ENCODE data around the gene ZMAT5.

Gene ZMAT5

DNA sequence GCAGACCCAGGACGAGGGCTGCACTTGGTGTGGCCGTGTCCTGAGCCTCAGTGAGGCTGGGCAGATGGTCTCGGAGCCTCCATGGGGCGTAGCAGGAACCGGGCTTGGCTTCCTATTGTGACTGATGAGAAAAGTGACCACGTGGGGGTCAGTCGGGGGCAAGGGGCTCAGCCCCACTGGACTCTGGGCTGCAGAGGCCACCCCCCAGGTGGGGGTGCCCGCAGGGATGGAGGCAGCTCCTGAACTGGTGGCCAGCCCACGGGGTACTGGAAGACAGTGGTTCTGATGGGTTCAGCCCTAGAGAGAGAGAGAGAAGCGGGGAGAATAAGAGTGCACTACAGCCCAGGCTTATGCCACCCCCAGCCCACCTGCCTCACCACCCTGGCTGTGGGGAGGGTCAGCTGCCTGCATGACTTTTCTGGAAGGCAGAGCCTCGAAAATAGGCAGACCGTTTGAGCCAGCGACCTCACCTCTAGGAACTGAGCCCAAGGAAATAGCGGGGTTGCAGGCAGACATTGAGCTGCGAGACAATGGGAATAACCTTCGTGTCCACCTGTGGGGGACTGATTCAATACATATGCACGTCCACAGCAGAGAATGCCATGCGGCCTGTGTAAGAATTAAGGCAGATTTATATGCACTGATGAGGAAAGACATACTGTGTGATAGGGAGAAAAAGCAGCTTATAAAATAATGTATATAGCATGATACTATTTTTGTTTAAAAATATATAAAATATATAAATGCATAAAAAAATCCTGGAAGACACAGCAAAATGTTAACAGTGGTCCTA lies 35.6 kb downstream of the ZMAT5 start:
- DNase-seq (ENCODE audit: low read depth in 2 of 2) = no peak

DNA sequence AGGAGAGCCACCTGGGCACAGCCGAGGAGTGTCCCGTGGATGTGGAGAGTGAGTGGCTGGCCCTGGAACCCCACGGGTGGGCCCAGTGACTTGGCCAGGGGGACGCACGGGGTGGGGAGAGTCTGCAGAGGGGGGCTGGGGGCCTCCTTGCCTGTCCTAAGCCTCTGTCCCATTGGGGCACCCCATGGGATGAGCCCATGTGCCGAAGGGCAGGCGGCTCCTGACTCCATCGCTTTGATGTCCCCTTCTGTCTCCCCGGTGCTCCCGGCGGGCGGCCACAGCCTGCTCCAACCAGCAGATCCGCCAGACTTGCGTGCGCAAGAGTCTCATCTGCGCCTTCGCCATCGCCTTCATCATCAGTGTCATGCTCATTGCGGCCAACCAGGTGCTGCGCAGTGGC lies 37.6 kb downstream of the ZMAT5 start:
- no peak for DNase-seq (ENCODE audit: low read depth in 2 of 2)

DNA sequence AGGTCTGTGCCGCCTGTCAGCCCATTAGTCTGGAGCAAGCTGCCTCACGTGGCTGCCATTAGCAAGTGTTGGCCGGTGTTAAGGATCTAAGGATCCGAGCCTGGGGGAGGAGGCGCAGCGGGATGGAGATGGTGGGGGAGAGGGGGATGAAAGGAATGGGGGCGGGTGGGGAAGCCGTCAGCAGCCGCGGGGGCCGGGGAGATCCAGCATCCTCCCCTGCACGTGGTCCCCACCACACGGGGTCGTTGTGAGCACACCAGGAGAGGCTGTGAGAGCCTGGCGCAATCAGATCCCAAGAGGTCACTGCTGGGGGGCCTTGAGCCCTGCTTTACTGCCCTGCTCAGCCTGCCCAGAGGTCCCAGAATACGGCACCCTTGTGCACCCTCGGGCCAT lies 39.7 kb downstream of the ZMAT5 start:
- DNase-seq (ENCODE audit: low read depth in 2 of 2) = no peak

DNA sequence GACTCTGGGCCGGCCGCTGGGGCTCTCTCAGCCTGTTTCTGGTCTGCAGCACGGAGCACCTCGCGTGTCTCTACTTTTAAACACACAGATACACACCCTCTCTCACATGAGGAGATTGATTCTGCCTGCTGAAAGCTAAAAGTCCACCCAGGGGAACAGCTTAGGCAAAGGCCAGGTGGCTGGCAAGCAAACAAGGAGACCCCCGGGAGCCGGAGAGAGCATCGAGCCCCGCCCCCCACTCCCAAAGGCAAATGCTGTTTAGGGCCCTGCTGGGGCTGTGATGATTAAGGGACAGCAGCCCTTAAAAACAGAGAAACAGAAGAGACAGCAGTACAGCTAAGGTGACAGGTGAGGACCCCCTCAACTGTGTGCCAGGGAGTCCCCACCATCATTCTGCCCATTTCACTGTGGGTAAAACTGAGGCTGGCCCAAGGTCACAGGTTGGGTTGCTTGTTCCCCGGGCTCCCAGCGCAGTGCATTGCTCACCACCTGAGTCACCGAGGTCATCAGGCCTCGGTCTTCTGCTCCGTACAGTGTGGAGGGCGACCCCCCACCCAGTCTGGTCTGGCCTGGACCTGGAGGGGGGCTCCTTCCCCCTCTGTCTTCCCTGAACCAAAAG lies 40.2 kb downstream of the ZMAT5 start:
- no peak for DNase-seq (ENCODE audit: low read depth in 2 of 2)

DNA sequence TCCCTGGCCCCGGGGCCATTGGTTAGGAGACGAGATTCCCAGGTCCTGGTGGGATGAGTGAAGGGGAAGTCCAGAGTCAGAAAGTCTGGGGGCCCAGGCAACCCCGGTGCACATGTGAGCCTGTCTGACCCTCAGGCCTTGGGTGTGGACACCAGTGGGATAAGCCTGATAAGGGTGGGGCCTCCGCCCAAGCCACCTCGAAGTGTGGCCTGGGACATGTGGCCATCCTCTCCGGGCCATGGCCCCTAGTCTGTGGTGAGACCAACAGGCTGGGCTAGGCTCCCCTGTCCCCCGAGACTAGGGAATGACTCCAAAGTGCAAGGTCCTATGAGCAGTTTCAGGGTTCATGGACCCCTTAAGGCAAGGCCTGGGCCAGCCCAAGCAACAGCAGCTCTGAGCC lies 40.7 kb downstream of the ZMAT5 start:
- no peak for DNase-seq (ENCODE audit: low read depth in 2 of 2)

DNA sequence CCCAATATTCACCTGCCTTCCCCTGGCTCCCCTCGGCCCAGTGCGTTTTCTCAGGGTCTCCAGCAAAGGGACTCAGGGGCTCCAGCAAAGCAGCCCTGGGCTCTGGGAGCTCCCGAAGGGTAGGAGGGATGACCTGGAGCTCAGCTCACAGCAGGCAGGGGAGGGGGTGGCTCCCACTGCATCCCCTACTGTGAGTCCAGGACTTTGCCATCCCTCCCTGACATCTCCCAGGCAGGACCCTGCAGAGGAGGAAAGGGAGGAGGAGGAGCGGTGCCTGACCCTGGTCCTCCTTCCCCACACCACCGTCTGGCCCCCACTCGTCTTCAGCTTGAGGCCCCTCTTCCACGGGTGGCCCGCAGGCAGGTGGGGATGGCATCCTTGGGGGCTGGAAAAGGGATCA lies 42.0 kb downstream of the ZMAT5 start:
- no peak for DNase-seq (ENCODE audit: low read depth in 2 of 2)

DNA sequence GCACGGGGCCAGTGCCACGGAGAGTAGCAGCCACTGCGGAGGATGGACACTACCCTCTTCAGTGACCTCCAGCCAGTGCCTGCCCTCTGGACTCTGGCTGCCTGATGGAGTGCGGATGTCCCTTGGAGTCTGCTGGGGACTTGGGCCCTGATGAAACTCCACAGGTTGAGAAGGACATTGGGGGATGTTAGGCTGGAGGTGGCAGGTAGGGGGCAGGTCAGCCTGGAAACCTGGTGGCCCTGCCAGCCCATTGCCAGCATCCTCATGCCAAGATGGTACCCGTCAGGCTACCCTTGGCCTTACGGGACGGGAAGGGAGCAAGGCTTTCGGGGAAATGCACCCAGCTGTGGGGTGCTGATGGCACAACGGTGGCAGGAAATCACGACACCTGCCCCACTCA lies 43.0 kb downstream of the ZMAT5 start:
- DNase-seq (ENCODE audit: low read depth in 2 of 2) = no peak

DNA sequence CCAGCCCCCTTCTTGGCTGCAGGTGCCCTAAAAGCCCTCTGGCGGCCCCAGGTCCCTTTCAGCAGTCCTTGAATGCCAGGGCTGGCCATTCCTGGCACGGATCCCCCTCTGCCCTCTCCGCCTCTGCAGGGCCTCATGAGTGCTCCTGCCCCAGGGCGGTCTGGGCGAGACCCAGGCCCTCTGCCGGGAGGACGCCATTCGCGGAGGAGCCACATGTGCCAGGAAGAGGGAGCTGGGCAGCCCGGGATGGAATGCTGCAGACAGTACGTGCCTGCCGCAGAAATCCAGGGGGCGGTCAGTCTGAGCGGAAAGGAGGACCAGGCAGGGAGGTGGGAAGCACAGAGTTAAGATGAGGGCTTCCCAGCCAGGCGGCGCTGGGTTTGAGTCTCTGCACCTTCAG lies 44.2 kb downstream of the ZMAT5 start:
- no peak for DNase-seq (ENCODE audit: low read depth in 2 of 2)

DNA sequence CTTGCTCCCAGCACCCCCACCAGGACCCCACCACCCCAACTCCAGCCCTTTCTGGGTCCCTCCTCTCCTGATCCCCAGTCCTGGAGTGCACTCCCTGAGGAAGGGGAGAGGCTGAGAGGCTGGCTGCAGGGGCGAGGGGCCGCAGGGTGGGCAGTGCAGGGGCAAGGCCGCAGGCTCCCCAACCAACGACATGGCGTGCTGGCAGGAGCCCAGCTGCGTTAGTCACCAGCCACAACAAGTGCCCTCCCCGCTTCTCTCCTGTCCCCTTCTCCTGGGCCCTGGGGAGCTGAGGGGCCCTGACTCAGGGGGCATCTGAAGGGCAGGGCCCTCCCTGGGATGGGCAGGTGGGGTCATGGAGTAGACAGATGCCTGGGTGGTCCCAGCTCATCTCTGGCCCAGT lies 44.7 kb downstream of the ZMAT5 start:
- no peak for DNase-seq (ENCODE audit: low read depth in 2 of 2)

DNA sequence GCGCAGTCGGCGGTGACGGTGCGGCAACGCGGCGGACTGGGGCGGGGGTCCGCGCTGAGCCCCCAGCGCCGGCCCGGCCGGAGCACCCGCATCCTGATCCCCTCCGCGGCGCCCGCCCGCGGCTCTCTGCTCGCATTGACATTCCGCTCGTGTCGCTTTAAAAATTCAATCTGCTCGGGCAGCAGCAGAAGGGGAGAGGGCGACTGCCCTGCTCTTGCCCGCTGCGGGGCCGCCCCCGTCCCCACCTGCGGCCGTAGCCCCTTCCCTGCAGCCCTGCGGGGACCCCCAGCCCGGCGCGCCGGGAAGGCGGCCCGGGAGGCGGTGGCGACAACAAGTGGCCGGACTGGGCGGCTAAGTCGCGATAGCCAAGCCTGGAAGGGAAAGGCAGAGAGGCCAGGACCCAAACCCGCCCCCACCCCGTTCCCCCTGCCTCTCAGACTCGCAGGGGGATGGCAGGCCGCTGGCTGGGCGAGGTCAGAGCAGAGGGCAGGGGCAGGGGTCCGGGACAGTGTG lies 45.9 kb downstream of the ZMAT5 start:
- no peak for DNase-seq (ENCODE audit: low read depth in 2 of 2)

DNA sequence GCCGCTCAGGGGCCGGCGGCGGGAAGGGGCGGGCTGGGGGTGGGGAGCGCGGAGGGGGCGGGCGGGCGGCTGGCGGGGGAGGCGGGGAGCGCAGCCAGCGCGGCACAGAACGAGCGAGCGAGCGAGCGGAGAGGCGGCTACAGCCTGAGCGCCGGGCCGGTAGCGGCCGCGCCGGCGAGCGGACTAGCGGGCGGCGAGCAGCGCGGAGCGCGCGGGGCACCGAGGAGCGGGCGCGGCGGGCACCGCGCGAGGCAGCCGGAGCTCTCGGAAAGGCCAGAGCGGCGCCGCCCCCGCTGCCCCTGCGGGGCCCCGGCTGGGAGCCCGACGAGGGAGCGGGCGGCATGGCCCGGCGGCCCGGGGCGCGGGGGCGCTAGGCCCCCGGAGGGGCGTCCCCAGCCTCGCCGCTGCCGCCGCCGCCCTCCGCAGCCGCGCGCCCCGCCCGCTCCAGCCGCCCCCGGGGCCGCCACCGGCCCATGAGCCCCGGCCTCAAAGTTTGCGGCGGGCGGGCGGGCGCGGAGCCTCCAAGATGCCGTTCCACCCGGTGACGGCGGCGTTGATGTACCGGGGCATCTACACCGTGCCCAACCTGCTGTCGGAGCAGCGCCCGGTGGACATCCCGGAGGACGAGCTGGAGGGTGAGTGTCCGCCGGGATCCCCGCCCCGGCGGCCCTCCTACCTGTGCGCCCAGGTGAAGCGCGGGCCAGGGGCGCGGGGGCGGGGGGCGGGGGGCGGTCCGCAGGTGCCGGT lies 46.7 kb downstream of the ZMAT5 start, which contains the start of gene CABP7:
Gene CABP7 (plus strand): TSS at position 105 of the 747 bp plus-strand sequence. CDS start 422 bp downstream, at position 527.
- no peak for DNase-seq (ENCODE audit: low read depth in 2 of 2)

DNA sequence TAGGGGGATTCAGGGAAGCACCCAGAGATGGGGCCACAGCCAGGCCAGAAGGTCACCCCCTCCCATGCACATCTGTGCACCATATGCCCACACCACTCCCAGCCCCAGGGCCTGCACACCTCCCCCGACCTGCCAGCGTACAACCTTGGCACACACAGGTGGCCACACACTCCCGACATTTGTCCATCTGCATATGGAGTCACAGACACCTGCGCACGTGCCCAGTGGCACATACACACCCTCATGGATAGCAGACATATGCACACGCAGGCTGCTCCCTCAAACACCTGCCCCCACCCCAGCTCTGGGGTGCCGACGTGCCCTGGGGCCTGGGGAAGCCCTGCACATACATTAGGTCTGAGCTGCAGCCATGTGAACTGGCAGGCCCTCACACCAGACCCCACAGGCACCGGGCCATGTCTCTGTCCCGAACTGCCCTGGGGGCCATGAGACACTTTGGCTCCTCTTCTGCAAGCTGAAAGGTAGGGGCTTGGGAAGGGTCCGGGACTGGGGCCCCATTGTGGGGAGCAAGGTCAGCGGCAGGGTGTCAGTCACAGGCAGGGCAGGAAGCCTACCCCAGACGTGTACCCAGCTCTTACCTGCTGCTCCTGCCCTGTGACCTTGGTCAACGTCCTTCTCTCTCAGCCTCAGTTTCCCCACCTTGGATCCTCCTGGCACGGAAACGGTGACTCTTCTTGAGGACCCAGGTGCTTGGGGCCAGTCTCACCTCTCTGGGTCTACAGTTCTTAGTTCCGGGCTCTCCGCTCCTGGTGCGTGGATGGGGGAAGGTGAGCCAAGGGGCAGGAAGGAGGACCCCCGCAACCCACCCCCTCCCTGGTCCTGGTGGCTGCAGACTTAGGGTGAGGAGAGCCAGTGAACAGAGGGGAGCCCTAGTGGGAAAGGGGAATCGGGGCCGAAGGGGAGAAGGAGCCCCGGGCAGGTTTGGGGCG lies 47.6 kb downstream of the ZMAT5 start:
- no peak for DNase-seq (ENCODE audit: low read depth in 2 of 2)

DNA sequence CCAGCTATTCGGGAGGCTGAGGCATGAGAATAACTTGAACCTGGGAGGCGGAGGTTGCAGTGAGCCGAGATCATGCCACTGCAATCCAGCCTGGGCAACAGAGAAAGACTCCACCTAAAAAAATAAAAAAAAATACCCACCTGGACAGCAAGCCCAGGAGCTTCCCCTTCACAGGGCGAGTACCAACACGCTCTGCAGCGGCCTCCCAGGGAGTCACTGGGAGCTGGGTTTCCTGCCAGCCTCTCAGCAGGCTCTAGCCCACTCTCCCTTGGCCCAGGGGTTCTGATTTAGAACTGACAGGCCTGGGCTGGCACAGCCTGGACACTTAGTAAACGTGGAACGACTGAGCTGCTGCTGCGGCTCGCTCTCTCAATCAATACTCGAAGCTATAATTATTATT lies 49.0 kb downstream of the ZMAT5 start:
- DNase-seq (ENCODE audit: low read depth in 2 of 2) = no peak

DNA sequence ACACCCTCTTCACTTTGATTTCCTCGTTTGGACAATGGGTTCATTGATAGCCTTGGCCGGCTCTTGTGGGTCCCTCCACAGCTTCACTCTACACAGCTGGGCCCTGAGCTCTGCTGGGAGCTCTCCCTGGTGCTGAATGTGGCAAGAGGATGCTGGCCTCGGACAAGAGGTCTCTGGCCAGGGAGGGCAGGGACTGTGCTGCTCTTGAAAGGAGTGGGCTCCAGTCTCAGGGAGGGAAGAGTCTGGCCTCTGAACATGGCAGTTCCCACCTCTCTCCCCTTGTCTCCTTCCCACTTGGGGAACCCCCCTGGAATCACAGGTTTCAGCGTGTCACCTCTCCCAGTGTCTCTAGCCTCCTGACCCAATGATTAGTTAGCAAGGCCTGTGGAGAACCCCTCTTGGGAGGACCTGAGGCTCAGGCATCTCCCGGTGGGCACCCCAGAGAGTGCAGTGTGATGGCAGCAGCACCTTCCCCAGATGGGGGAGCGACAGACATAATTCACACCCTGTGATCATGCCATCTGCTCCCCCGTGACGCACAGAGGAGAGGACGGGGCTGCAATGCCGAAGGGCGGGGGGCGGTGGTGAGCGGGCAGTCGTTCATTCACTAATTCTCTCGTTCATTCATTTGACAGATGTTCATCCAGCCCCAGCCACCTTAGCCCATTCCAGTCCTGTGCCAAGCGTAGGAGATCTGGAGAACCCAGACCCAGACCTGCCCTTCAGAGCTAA lies 49.8 kb downstream of the ZMAT5 start:
- no peak for DNase-seq (ENCODE audit: low read depth in 2 of 2)

DNA sequence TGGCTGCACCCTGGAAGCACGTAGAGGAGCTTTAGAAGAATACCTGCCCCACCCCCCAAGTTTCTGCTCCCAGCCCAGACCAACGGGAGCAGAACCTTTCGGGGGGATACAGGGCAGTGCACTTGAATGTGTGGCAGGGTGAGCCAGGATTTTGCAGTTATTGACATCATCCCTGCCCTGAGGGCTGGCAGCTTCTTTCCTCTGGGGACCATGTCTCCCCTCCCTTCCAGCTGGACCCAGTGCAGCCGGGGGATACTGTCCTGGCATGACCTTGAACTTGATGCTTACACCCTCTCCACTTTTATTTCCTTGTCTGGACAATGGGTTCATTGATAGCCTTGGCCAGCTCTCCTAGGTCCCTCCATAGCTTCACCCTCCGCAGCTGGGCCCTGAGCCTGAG lies 51.1 kb downstream of the ZMAT5 start:
- DNase-seq (ENCODE audit: low read depth in 2 of 2) = no peak

DNA sequence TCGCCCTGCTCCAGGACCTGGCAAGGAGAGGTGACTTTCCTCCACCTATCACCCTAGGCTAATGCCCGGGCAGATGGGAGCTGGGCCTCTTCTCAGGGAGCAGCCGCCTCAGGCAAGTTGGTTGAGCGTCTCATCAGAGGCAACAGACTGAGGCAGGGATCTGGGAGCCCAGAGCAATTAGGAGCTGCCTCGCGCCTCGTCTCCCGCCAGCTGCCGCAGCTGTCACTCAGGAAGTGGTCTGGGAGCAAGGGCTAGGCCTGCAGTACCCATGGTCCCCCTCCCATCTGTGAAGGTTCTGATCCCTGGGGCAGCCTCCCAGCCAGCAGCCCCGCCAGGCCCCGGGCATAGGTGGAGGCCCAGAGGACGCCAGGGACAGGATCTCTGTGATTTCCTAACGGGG lies 51.6 kb downstream of the ZMAT5 start:
- no peak for DNase-seq (ENCODE audit: low read depth in 2 of 2)

DNA sequence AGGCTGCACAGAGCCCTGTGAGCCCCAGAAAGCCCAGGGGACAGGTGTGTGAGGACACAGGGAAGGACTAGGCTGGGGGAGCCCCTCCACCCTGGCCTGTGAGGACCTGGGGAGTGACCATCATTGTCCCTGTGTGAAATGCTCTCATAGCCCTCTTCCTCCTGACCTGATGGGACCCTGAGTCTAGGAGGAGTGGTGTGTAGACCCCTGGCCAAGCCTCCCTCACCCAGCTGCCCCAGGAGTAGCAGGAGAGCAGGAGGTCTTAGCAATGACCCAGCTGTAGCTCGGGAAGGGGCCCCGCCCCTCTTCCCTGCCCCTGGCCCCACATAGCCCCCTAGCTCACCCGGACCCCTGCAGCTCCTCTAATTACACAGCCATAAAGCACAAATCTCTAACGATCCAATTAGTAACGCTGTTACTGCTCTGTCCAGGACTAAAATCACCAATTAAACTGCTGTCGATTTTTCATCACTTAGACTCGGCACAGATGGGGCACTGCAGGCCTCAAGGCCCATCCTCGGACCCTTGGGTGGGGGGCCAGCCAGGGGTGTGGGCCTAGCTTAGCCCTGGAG lies 53.6 kb downstream of the ZMAT5 start:
- no peak for DNase-seq (ENCODE audit: low read depth in 2 of 2)

DNA sequence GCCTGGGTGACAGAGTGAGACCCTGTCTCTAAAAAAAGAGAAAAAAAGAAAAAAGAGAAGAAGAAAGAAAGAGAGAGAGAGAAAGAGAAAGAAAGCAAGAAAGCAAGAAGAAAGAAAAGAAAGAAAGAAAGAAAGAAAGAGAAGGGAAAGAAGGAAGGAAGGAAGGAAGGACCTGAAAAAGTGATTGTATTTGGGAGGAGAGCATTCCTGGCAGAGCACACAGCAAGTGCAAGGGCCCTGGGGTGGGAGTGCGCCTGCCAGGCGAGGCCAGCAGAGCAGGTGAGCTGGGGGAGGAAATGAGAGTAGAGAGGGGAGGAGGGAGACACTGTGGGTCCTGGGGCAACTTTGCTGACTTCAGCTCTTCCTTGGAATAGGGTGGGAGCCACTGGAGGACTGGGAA lies 54.7 kb downstream of the ZMAT5 start:
- DNase-seq (ENCODE audit: low read depth in 2 of 2) = no peak

DNA sequence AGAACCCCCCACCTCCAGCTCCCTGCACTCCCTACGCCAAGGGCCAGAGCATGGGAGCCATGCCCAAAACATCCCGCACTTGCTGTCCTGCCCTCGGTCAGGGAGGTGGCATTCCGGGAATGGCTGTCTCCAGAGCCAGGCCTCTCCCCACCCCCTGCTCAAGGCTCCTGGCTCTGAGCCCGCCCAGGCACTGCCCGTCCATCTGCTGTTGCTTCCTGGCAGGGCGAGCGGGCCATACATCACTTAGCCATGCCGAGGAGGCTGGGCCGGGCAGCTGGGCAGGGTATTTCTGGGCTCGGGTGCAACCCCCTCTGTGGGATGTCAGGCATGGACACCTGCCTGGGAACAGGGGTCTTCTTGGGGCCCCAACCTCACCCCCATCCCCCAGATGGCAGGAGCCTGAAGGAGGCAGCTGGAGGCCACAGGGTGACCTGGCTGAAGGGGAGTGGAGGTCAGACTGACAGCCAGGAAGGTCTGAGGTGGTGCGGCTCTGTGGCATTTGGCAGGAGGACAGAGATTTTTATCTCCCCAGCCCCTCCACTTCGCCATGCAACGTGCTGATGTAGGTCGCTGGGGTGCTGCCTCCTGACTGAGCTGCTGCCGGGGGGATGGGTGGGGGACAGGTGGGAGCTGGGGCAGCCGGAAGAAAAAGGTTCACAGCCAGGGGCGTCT lies 55.7 kb downstream of the ZMAT5 start:
- no peak for DNase-seq (ENCODE audit: low read depth in 2 of 2)

DNA sequence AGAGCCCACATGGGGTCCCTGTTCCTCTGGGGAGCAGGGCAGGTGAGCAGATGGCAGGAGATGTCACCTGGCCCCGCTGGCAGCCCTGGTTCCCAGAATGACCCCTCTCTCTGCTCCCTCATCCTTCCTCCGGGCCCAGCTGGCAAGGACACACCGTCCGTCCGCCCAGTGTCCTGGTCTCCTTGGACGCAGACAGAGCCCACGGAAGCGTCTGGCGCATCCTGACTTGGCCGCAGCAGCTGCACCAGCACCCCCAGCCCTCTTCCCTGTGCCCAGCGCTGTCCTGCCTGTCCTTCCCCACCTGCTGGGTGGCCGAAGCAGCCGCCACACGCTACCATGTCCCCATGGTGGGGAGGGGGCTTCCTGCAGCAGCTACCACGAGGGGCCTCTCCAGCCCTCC lies 56.6 kb downstream of the ZMAT5 start:
- no peak for DNase-seq (ENCODE audit: low read depth in 2 of 2)
